GM23338 (cell line): ENCODE results near the gene RIMS4. TPM values are rescaled to one million over a fixed set of nuclear protein-coding genes. Genes with fewer than 3 reads are reported as not detected.
"Not testable (repeated sequence)": the region's sequence is repeated elsewhere in the genome, so short reads cannot be mapped to it uniquely, and the experiment has no call there.

Source experiments
- ATAC-seq: fragments of 200-7000 bp; cut with Tn5 transposase; 3 replicates; pipeline ENCODE4 v1.9.1; 2020
- DNase-seq: peaks from one replicate; pipeline ENCODE4 v3.0.0-alpha.2; 2015; ENCODE audit warnings: low spot score
- H2AFZ ChIP-seq: fragments of 200-600 bp; sonication (generic); 2 replicates; pipeline ENCODE4 v1.8.0; 2016; ENCODE audit warnings: antibody characterized with exemption, mild to moderate bottlenecking, moderate library complexity
- H3F3A ChIP-seq: fragments of 200-600 bp; sonication (generic); replicated peaks from 2 replicates; pipeline ENCODE4 v1.8.0; 2017; ENCODE audit warnings: antibody characterized with exemption, mixed run types, low read depth
- H3K27ac ChIP-seq: fragments of 200-600 bp; sonication (generic); 2 replicates; pipeline ENCODE4 v1.6.1; 2016; ENCODE audit warnings: low read depth
- H3K27me3 ChIP-seq: fragments of 200-600 bp; sonication (generic); 2 replicates; pipeline ENCODE4 v1.8.0; 2016; ENCODE audit warnings: mild to moderate bottlenecking, mixed run types, moderate library complexity; ENCODE audit not compliant: insufficient read depth
- H3K36me3 ChIP-seq: fragments of 200-600 bp; sonication (generic); 2 replicates; pipeline ENCODE4 v1.8.0; 2016; ENCODE audit warnings: mild to moderate bottlenecking; ENCODE audit not compliant: insufficient read depth
- H3K4me1 ChIP-seq: fragments of 200-600 bp; sonication (generic); 2 replicates; pipeline ENCODE4 v1.8.0; 2016; ENCODE audit warnings: mild to moderate bottlenecking, moderate library complexity; ENCODE audit not compliant: insufficient read depth
- H3K4me2 ChIP-seq: fragments of 200-600 bp; sonication (generic); 2 replicates; pipeline ENCODE4 v1.7.1; 2017; ENCODE audit warnings: mixed run types
- H3K4me3 ChIP-seq: fragments of 200-600 bp; sonication (generic); 2 replicates; pipeline ENCODE4 v1.6.1; 2016; ENCODE audit warnings: mixed run types
- H3K79me2 ChIP-seq: fragments of 200-600 bp; sonication (generic); replicated peaks from 2 replicates; pipeline ENCODE4 v1.8.0; 2017; ENCODE audit warnings: mild to moderate bottlenecking; ENCODE audit not compliant: insufficient read depth
- H3K9me2 ChIP-seq: fragments of 200-600 bp; sonication (generic); 2 replicates; pipeline ENCODE4 v1.8.0; 2017; ENCODE audit not compliant: insufficient read depth
- H4K20me1 ChIP-seq: fragments of 200-600 bp; sonication (generic); replicated peaks from 2 replicates; pipeline ENCODE4 v1.8.0; 2017; ENCODE audit warnings: mild to moderate bottlenecking; ENCODE audit not compliant: insufficient read depth
- H3K27ac Mint-ChIP-seq: 2 replicates; pipeline ENCODE4 v1.8.0; 2020; ENCODE audit warnings: inconsistent platforms, mild to moderate bottlenecking, moderate library complexity, mixed read lengths
- H3K27me3 Mint-ChIP-seq: 3 replicates; pipeline ENCODE4 v1.8.0; 2022; ENCODE audit warnings: low read depth, mild to moderate bottlenecking, moderate library complexity, mixed read lengths, inconsistent platforms; ENCODE audit not compliant: insufficient read depth, poor library complexity
- H3K36me3 Mint-ChIP-seq: 3 replicates; pipeline ENCODE4 v1.8.0; 2021; ENCODE audit warnings: low read depth, mild to moderate bottlenecking, inconsistent platforms, moderate library complexity, mixed read lengths
- H3K4me1 Mint-ChIP-seq: 3 replicates; pipeline ENCODE4 v1.8.0; 2020; ENCODE audit warnings: mild to moderate bottlenecking, inconsistent platforms, mixed read lengths
- H3K4me3 Mint-ChIP-seq: 3 replicates; pipeline ENCODE4 v1.8.0; 2021; ENCODE audit warnings: moderate library complexity, mild to moderate bottlenecking, inconsistent platforms, mixed read lengths
- H3K9me3 Mint-ChIP-seq: 3 replicates; pipeline ENCODE4 v1.8.0; 2020; ENCODE audit warnings: moderate library complexity, mild to moderate bottlenecking, inconsistent platforms, mixed read lengths
- ETS1 ChIP-seq: IDR thresholded peaks from 2 replicates; pipeline ENCODE4 v1.6.1; 2016; ENCODE audit warnings: antibody characterized with exemption
- EZH2 ChIP-seq: fragments of 200-600 bp; sonication (generic); IDR thresholded peaks from one replicate; pipeline ENCODE4 v1.8.0; 2017; ENCODE audit warnings: antibody characterized with exemption, mild to moderate bottlenecking, low read depth; ENCODE audit not compliant: unreplicated experiment
- EZH2phosphoT487 ChIP-seq: fragments of 200-600 bp; sonication (generic); IDR thresholded peaks from one replicate; pipeline ENCODE4 v1.8.1; 2018; ENCODE audit warnings: antibody characterized with exemption; ENCODE audit not compliant: unreplicated experiment
- JUNB ChIP-seq: IDR thresholded peaks from one replicate; pipeline ENCODE4 v1.6.1; 2016; ENCODE audit warnings: antibody characterized with exemption; ENCODE audit not compliant: unreplicated experiment
- NANOG ChIP-seq: IDR thresholded peaks from 2 replicates; pipeline ENCODE4 v1.6.1; 2016; ENCODE audit warnings: antibody characterized with exemption, borderline replicate concordance
- POLR2AphosphoS5 ChIP-seq: IDR thresholded peaks from 2 replicates; pipeline ENCODE4 v1.6.1; 2016; ENCODE audit warnings: antibody characterized with exemption, low read depth
- STAT1 ChIP-seq: IDR thresholded peaks from one replicate; pipeline ENCODE4 v1.6.1; 2016; ENCODE audit warnings: antibody characterized with exemption; ENCODE audit not compliant: unreplicated experiment
- ZNF114 ChIP-seq: fragments of 250-450 bp; sonication (Bioruptor Pico); IDR thresholded peaks from 2 replicates; pipeline ENCODE4 v1.5.0; 2020; ENCODE audit warnings: mild to moderate bottlenecking, moderate library complexity
- ZNF462 ChIP-seq: fragments of 250-450 bp; sonication (Bioruptor Pico); IDR thresholded peaks from 2 replicates; pipeline ENCODE4 v1.5.0; 2020; ENCODE audit warnings: mild to moderate bottlenecking, moderate library complexity
- polyA plus RNA-seq: library from polyadenylated mRNA; unstranded; fragments of >200 nt; fragmentation: Nextera tagmentation; extraction: Ambion mirVana; gene quantifications from 2 replicates; pipeline ENCODE4 v1.2.1, GENCODE V29; 2016
- total RNA-seq: library from RNA; depleted of rRNA; stranded (reverse); fragments of >200 nt; shearing (Covaris generic); gene quantifications from 2 replicates; pipeline ENCODE4 v1.2.3, GENCODE V29; 2014
- TF ChIP-seq, protein P1 (sequence below), 2 experiments: fragments of 200-600 bp in 1 of 2; sonication (generic) in 1 of 2; conservative IDR thresholded peaks; 2 replicates each; pipeline versions ENCODE4 v1.5.1 to v1.6.1; 2016 to 2017; ENCODE audit warnings: antibody characterized with exemption in 2 of 2, low read depth in 2 of 2, mild to moderate bottlenecking in 2 of 2, moderate library complexity in 1 of 2

The RIMS4 gene
- total and polyA plus RNA-seq, 2 experiments from 2014 or later, result 3.5 to 39.7 TPM

- no peak for TF ChIP-seq ETS1
- TF ChIP-seq STAT1, result no peak
- TF ChIP-seq EZH2phosphoT487, result no peak
- no peak for TF ChIP-seq ZNF114 (CRISPR knock-in tag)
- no peak for TF ChIP-seq EZH2
- no peak for TF ChIP-seq NANOG
- no peak for TF ChIP-seq POLR2AphosphoS5
- no peak for TF ChIP-seq JUNB
- TF ChIP-seq, protein P1, sequence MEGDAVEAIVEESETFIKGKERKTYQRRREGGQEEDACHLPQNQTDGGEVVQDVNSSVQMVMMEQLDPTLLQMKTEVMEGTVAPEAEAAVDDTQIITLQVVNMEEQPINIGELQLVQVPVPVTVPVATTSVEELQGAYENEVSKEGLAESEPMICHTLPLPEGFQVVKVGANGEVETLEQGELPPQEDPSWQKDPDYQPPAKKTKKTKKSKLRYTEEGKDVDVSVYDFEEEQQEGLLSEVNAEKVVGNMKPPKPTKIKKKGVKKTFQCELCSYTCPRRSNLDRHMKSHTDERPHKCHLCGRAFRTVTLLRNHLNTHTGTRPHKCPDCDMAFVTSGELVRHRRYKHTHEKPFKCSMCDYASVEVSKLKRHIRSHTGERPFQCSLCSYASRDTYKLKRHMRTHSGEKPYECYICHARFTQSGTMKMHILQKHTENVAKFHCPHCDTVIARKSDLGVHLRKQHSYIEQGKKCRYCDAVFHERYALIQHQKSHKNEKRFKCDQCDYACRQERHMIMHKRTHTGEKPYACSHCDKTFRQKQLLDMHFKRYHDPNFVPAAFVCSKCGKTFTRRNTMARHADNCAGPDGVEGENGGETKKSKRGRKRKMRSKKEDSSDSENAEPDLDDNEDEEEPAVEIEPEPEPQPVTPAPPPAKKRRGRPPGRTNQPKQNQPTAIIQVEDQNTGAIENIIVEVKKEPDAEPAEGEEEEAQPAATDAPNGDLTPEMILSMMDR (conservative IDR thresholded peaks at IDR 0.05; ENCODE audit: low read depth in 2 of 2), result no peak
These were observed 45.3 kb downstream of the RIMS4 start (continued) for GRCh38 chr20:44765091-44765490.

- H3K36me3 ChIP-seq, H2AFZ ChIP-seq, H4K20me1 ChIP-seq, H3K4me1 ChIP-seq, H3K27me3 ChIP-seq, H3K4me3 ChIP-seq, H3K27ac ChIP-seq, H3F3A ChIP-seq, H3K79me2 ChIP-seq, DNase-seq, H3K36me3 Mint-ChIP-seq, H3K9me2 ChIP-seq, H3K27ac Mint-ChIP-seq, H3K9me3 Mint-ChIP-seq, H3K4me3 Mint-ChIP-seq, H3K4me1 Mint-ChIP-seq, H3K27me3 Mint-ChIP-seq, H3K4me2 ChIP-seq, ATAC-seq: not testable (repeated sequence)
These were observed 46.5 kb downstream of the RIMS4 start for GRCh38 chr20:44763798-44764197.

GRCh38 chr20:44762466-44763140 is 47.7 kb downstream of the RIMS4 start:
- H3K9me3 Mint-ChIP-seq, result no peaks in the 10 kb centered on the region
- H3K27ac ChIP-seq, result no peak overlapping the region
- TF ChIP-seq ETS1 (no peak), ZNF462 (CRISPR knock-in tag) (no peak)

More at GRCh38 chr20:44762466-44763140, 47.7 kb downstream of the RIMS4 start:
- H3K4me1 ChIP-seq, result no peaks in the 10 kb centered on the region
- Mint-ChIP-seq H3K27me3 (peaks cover 2% of the 10 kb centered on the region), H3K4me1 (peaks cover 6% of the 10 kb centered on the region), H3K4me3 (no peak overlapping the region), H3K36me3 (peaks cover 3% of the 10 kb centered on the region; the same call in 1 of the 3 replicates), H3K27ac (no peak overlapping the region)
- no peak overlapping the region for H3K4me2 ChIP-seq
- no peaks in the 10 kb centered on the region; the same call in 1 of the 2 replicates for H4K20me1 ChIP-seq
- ATAC-seq (no peak), DNase-seq (no peak)
- no peaks in the 10 kb centered on the region for H3K36me3 ChIP-seq
- H3K9me2 ChIP-seq, result no peaks in the 10 kb centered on the region
- H3K4me3 ChIP-seq, result no peak overlapping the region
- H3K27me3 ChIP-seq, result no peaks in the 10 kb centered on the region
- H2AFZ ChIP-seq, result no peak overlapping the region
- H3F3A ChIP-seq, result no peaks in the 10 kb centered on the region
- H3K79me2 ChIP-seq, result no peaks in the 10 kb centered on the region
